Activated CD4-positive, alpha-beta T cell treated with anti-CD3 and anti-CD28 coated beads, Interleukin-10, Interleukin-2, amounts not matched to agents 100 ng/mL and 50 ng/mL, durations not matched to agents 16 hours and 8 hours (primary cell): ENCODE results near the gene ARHGAP23.

Experiments
- DNase-seq: peaks from one replicate; pipeline ENCODE4 v3.0.0-alpha.2; 2020

The ARHGAP23 gene

GRCh38 chr17:38442548-38442947, 14.3 kb downstream of the ARHGAP23 start:
- DNase-seq = no peak

GRCh38 chr17:38443356-38444031, 15.2 kb downstream of the ARHGAP23 start:
- no peak for DNase-seq

DNA sequence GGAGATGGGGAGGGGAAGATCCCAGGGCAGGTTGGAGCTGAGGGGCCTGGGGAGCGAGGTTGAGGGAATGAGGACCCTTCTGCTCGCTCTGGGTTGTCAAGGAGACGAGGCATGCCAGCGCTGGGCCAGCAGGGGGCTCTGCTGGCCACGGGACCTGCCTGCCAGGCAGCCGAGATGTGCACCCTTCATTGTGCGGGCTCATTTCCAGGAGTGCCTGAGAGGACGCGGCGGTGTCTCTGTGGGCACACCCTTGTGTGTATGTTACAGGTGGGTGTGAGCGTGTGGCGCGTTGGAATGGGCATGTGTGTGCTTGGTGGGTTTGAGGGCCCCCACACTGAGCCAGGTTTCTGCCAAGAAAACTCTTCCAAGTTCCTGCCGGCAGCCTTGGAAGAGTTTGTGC, 15.9 kb downstream of the ARHGAP23 start:
- DNase-seq = peak; percentile 61

GRCh38 chr17:38447502-38448085, 19.3 kb downstream of the ARHGAP23 start:
- no peak for DNase-seq

DNA sequence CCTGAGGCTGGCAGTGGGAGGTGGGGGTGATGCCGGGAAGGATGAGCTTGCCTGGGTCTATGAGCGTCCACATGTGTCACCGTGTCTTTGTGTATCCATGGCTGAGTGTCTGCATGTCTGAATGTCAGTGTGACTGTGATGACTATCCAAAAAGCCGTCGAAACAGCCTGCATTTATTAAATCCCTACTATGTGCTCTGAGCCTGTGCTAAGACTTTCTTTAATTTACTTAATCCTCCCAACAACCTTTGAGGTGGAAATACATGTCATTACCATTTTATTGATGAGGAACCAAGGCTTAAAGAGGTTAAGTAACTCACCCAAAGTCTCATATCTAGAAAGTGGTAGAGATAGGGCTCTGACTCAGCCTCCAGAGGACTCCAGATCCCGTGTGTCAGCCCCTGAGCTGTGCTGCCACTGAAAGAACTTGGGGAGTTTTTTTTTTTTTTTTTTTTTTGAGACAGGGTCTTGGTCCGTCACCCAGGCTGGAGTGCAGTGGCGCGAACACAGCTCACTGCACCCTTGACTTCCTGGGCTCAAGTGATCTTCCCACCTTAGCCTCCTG, 20.0 kb downstream of the ARHGAP23 start:
- no peak for DNase-seq

DNA sequence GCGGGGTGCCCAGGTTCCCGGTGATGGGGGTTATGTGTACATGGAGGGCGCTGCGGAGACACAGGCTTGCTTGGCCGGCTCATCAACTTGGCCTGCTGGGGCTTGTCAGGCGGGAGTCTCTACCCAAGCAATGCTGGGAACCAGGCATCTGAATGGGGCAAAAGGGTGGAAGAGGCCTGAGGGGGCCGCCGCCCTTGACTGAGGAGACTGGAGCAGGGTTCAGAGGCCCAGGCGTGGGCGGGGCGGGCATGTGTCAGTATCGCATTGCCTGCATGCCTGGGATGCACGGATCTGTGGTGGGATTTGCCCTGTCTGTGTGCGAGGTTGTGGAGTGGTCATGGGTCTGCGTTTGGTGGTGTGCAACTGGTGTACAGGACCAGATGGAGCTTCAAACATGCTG, 21.1 kb downstream of the ARHGAP23 start:
- no peak for DNase-seq

DNA sequence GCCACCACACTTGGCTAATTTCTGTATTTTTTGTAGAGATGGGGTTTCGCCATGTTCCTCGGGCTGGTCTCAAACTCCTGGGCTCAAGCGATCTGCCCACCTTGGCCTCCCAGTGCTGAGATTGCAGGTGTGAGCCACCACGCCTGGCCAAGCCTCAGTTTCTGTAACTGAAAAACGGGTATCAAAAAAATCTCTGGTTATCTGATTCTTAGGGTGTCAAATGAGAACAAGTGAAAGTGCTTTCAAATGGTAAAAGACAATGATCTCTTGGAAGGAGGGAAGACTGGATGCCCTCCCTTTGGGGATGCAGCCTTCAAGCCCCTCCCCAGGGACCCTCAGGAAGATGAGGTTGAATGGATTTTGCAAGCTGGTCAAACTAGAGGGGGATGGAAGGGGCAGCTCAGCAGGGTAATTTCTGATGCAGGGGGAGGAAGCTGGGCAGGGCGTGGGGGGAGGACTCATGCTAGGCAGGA, 22.3 kb downstream of the ARHGAP23 start:
- DNase-seq = no peak

- DNase-seq = no peak
Measured at GRCh38 chr17:38451030-38451839, 23.0 kb downstream of the ARHGAP23 start.

GRCh38 chr17:38451840-38452529, 23.7 kb downstream of the ARHGAP23 start:
- no peak for DNase-seq

DNA sequence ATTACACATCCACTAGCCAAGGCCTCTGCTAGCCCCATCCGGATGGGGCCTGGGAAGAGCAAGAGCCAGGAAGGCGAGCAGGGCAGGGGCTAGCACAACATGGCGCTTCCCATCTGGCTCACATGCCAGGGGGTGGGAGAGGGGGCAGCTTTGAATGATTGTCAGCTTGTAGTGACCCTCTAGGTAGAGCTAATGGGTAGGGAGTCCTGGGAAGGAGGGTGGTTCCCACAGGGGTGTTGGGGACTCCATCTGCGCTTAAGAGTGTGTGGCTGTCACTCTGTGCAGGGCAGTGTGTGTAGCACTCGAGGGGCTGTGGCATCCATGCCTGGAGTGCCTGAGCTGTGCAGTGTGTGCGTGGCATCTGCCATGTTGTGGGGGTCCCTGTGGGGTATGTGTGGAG, 24.5 kb downstream of the ARHGAP23 start:
- DNase-seq = no peak

DNA sequence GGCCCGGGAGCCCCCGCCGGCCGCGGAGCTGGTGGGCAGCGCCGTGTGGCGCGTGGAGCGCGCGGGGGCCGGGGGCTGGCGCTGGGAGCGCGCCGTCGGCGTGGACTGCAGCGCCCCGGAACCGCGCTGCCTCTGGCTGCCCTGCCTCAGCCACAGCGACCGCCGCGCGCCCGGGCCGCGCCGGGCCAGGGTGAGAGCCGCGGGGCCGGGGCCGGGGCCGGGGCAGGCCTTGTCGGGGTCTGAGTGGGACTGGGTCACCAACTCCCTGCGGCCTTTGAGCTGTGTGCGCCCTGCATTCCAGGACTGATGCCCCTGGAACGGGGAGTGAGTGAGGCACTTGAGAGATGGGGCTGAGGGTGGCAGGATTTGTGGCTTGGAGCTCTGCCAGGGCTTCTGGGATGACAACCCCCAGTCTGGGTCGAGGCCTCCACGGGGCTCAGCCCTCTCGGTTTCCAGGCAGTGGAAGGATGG, 25.7 kb downstream of the ARHGAP23 start:
- no peak for DNase-seq

DNA sequence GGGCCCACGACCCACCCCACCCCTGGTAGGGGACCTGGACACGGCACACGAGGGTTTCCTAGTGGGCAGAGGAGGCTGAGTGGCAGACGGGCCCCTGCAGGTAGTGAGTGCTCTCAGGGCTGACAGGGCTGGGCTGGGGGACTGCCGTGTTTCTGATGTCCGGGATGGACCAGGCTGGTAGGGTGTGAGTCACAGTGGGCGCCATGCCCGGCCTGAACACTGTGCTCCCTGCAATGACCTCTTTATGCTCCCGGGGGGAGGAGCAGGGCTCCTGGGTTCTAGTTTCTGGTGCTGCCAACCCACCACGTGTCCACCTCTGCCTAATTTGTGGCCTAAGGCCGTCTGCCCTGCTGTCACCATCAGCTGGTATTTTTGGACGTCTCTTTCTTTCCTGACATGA, 26.3 kb downstream of the ARHGAP23 start:
- no peak for DNase-seq

DNA sequence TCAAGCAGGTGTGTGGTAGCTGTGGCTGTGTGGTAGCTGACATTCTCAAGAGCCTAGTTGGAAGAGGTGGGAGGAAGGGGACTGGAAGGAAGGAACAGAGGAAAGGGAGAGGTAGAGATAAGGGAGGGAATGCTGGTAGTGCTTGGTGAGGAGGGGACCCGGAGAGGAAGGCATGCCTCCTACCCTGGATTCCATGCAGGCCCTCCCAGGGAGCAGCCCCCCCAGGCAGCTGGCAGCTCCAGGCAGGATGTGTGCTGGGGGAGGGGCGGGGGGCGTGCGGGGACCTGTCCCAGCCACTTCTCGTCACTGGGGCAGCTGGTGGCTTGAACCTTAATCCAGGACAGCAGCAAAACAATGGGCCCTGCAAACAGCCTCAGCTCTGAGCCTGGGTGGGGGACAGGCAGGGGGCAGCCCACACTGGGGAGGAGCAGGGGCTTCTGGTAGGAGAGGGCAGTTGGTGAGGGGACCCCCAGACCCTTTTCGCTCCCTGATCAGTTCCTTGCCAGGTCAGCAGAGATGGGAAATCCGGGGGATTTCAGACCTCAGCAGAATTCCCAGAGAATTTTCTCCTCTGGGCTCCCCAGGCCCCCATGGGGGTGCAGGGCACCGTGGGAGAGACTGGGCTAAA, 27.1 kb downstream of the ARHGAP23 start:
- no peak for DNase-seq

DNA sequence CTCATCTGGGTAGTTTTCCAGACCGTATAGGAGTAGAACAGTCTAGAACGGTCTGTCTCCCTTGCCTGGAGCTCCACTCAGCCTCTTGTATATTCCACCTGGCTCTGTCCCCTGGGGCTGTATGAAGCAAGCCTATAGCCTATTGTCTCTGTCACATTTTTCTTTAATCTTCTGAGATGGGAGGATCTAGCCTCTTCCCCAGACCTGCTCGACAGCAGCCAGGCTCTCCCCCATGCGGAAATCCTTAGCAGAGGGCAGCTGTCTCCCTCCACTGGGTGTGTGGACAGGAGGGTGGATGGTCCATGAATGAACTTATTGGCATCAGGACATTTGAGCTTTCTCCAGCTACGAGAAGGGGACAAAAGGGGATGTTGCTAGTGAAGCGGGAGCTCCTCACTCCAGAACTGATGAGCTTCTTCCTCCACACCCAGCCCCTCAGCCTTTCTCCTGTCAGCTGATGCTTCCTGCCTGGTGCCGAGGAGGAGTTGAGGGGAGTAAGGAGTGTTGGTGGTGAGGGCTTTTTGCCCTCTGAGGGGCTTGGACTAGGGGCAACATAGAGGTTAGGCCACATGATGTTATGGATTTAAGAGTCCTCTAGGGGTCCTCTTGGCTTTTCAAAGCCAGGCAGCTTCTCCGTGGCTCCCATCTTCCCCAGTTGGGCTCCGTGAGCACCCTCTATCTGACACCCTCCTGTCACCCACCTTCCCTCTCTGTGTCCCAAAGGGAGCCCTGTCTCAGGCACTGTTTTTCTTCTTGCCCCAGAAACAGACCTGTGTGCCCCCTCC, 28.0 kb downstream of the ARHGAP23 start:
- DNase-seq = no peak

DNA sequence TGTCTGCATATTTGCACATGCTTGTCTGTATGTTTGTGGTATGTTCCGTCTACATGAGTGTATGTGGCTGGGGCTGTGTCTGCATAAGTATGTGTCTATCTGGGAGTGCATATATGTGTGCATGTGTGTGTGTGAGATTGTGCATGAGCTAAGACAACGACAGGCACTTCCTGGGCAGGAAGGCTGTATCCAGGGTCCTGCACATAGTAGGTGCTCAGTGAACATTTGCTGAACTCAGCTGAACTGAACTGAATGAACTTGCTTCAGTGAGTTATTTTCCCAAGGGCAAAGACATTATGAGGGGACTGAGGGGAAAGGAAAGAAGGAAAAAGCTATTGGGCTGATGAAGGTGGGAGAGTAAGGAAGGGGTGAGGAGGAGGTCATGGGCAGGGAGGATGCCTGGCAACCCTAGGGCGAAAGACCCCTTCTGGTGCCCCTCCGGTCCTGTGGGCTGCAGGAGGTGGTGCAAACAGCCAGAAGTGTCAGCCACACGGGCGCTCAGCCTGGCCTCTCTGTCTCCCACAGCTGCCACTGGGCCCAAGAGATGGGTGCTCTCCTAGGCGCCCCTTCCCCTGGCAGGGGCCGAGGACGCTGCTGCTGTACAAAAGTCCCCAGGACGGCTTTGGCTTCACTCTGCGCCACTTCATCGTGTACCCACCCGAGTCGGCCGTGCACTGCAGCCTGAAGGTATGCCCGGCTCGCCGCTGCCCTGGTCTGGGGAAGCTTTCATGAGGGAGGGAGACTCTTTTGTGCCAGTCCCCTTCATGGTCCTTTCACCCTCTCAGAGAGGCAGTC, 29.5 kb downstream of the ARHGAP23 start:
- DNase-seq = no peak

DNA sequence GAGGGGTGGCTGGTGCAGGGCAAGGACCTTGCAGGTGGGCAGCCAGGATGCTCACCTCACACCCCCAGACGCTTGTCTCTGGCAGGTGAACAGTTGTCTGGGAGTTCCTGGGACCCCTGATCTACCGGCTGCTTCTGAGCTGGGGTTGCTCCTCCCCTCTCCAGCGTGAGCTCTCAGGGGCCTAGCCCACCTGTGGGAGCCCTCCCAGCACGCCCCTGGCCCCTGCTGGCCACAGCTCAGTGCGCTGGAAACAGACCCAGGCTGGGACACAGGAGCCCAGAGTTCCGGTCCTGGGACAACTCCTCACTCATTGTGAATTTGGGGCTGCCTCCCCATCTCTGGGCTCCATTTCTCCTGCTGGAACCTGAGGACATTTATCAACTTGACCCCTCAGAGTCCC, 30.3 kb downstream of the ARHGAP23 start:
- no peak for DNase-seq

DNA sequence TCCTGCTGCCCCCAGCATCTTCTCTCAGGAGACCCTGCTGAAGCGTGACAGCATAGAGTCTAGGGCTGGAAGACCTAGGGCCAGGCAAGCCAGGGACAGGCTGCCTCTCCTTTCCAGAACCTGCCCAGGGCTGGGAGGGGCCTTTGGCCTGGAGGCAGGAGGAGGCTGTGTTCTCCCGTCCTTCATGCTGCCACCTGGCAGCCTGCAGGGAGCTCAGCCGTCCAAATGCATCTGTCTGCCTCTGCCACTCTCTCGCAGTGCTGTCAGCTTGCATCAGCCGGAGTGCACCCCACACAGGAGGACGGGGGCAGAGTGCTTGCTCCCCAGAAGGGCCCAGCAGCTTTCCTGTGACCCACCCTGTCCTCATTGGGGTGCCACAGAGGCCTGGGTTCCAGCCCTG, 31.3 kb downstream of the ARHGAP23 start:
- DNase-seq = no peak

DNA sequence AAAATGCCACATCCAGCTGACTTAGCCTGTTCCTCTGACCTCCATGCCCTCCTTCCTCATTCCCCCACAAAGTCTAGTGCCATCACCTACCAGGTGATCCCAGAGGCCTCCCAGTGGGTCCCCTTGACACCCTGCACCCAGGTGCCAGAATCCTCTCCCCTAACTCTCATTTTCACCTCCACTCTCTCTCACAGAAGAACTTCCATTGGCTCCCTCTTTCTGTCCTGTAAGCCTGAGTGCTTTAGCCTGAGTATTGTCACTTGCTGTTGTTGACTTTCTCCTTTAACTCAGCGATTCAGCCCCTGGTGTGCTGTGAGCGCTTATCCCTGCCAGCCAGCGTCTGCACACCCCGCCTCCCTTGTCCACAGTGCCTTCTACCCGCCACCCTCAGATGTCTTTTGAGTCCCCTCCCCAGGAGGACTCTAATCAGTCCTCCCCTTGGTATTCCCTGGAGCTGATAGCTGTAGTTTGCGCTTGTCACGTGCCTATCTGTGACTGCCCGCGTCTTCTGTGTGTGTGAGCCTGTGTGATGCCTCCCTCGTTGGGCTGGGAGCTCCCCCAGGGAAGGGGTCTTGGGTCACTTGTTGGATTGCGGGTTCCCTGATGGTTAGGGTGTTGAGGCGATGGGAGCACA, 31.9 kb downstream of the ARHGAP23 start:
- no peak for DNase-seq

DNA sequence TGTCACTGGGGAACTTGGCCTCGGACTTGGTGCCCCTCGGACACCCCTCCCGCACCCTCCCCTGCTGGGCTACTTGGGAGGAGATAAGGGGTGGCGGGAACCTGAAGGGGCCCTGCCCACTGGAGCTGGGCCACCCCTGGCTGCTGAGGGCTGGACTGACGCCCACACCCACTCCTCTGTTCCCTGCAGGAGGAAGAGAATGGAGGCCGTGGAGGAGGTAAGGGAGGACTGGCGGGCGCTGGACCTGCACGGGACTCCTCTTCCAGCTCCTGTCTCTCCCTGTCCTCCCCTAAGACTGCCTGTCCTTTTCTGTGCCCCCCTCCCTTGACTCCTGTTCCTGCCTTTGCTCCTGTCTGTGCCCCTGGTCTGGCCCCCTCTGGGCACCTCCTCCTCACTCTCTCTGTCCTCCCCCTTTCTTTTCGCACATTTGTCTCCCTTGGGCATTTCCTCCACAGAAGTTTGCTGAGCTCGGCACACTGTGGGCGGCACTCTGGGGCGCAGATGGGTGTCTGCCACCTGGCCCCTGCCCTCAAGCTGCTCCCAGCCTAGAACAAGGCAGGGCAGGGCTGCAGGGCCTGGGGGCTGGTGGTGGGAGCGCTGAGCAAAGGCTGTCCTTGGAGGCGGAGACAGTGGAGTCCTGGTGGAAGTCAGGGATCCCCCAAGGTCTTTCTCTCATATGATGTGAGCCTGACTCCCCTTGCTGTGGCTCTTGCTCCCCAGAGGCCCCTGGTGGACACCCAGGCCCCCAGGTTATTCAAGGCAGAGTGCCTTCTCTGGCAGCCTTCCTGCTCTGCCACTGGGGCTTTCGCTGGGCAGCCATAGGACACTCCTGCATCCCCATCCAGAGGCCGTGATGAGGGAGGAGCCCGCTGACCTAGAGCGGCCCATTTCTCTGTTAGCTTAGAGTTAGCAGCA, 32.7 kb downstream of the ARHGAP23 start:
- no peak for DNase-seq
